Measurements from ENCODE around the gene SPDYE18. TPM values are rescaled to one million over a fixed set of nuclear protein-coding genes. Genes with fewer than 3 reads are reported as not detected.
"Not testable (repeated sequence)": the region's sequence is repeated elsewhere in the genome, so short reads cannot be mapped to it uniquely, and the experiment has no call there.

Gene SPDYE18
- total RNA-seq, 1 donor from 2014 or later = 0.59 TPM

DNA sequence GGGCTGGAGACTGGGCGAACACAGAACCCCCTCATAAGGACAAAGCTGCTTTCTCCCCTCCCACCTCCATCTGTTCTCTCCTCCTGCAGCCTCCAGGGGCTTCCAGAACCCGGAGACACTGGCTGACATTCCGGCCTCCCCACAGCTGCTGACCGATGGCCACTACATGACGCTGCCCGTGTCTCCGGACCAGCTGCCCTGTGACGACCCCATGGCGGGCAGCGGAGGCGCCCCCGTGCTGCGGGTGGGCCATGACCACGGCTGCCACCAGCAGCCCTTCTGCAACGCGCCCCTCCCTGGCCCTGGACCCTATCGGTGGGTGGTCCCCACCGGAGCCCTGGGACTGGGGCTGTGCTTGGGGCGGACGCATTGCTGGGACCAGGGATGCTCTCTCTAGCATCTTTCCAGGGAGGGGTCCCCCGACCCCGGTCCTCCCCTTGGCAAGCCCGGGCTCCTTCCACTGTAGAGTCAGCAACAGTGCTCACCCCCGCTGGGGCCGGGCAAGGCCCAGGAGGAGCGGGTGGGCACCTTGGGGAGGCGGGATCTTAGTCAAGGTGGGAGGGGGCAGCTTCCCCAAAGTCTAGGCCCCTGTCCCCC, 56.8 kb downstream of the SPDYE18 start:
- DNase-seq = not testable (repeated sequence)

DNA sequence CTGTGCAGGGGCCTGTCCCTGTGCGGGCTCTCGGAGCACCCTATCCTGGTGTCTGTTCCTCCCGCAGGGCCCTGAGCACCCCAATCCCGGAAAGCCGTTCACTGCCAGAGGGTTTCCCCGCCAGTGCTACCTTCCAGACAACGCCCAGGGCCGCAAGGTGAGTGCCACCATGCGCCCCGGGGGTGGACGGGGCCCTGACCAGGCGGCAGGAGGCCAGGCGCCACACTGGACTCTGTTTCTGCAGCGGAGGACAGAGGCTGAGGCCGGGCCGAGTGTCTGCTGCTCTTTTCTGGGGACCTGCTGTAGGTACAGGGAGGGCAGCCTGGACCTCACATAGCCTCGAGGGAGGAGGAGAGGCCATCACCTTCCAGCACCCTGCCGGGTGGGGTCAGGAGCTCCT, 58.2 kb downstream of the SPDYE18 start:
- DNase-seq = not testable (repeated sequence)

GRCh38 chr7:77003241-77003640, 59.1 kb downstream of the SPDYE18 start:
- not testable (repeated sequence) for DNase-seq

DNA sequence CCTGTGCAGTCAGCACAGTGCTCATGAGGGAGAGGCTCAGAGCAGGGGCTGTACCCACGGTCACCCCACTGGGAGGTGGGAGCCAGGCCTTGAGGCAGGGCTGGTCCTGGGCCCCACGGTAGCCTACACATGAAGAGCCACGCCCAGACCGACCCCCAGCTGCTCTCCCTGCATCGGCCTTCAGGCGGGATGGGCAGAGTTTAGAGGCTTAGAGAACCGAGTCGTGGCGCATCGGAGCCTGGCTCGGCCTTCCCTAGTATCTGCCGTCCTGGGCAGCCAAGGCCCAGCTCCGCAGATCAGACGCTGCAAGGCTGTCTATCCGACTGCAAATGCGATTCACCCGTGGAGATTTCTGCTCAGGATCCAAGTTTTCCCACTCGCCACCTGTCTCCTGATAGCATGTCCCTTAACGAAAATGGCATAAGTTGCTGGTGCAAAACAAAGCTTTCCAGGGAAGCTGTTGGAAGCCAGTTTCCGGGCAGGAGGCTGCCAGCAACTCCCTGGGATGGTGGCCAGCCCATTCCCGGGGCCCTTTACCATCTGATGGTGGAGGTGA, 59.6 kb downstream of the SPDYE18 start:
- not testable (repeated sequence) for DNase-seq

DNA sequence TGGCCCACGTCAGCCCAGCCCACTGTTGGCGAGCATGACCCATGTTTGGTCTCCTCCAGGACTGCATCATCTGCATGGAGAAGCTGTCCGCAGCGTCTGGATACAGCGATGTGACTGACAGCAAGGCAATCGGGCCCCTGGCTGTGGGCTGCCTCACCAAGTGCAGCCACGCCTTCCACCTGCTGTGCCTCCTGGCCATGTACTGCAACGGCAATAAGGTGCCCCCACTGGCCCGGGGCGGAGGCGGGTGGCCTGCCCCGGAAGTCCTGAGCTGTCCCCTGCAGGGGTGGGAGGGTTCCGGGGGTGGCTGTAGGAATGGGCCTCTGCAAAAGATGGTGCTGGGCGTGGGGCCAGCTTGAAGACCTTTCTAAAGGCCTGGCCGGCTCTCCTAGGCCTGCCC, 60.3 kb downstream of the SPDYE18 start:
- not testable (repeated sequence) for DNase-seq

Small RNA genes within 50 kb of the gene (small RNA-seq; reads per million reads assigned to genes)
- not detected for gene RF00019 (ENCODE audit: low replicate concordance)

Other genes with a start within 250 kb of the SPDYE18 start
- gene SPDYE17, start 30.2 kb downstream of the SPDYE18 start, total RNA-seq = not detected
- gene CCDC146, start 60.1 kb upstream of the SPDYE18 start, total RNA-seq = 18.2 TPM
- 29.5 TPM for gene FGL2, start 137.3 kb upstream of the SPDYE18 start, total RNA-seq